WTC11 (cell line): ENCODE data around the gene PTCSC3. TPM values are rescaled to one million over a fixed set of nuclear protein-coding genes. Genes with fewer than 3 reads are reported as not detected.

Experiments used
- ATAC-seq: fragments of 200-7000 bp; cut with Tn5 transposase; 2 replicates; pipeline ENCODE4 v1.10.0; 2021; ENCODE audit warnings: mild to moderate bottlenecking, moderate library complexity
- CTCF ChIA-PET: fragments of 300-600 bp; sonication (Branson Sonifier 250); formaldehyde crosslinking; loops from one replicate; lab custom pipeline; 2021; ENCODE audit warnings: antibody characterized with exemption; lab: Charles Lee
- POLR2A ChIA-PET: fragments of 350-600 bp; sonication (Branson Sonifier 250); formaldehyde crosslinking; loops from one replicate; lab custom pipeline; 2021; ENCODE audit warnings: antibody characterized with exemption; lab: Charles Lee
- DNase-seq: peaks from one replicate; pipeline ENCODE4 v3.0.0; 2021; ENCODE audit warnings: low spot score
- H3K27ac Mint-ChIP-seq: 2 replicates; pipeline ENCODE4 v1.8.0; 2021; ENCODE audit warnings: mixed read lengths
- H3K27me3 Mint-ChIP-seq: 2 replicates; pipeline ENCODE4 v1.8.0; 2021; ENCODE audit warnings: low read depth, mild to moderate bottlenecking, moderate library complexity, mixed read lengths
- H3K36me3 Mint-ChIP-seq: 2 replicates; pipeline ENCODE4 v1.8.0; 2021; ENCODE audit warnings: mixed read lengths
- H3K4me1 Mint-ChIP-seq: 2 replicates; pipeline ENCODE4 v1.8.0; 2022; ENCODE audit warnings: mixed read lengths
- H3K4me3 Mint-ChIP-seq: 2 replicates; pipeline ENCODE4 v1.8.0; 2021; ENCODE audit warnings: mild to moderate bottlenecking, moderate library complexity, mixed read lengths
- H3K9me3 Mint-ChIP-seq: 2 replicates; pipeline ENCODE4 v1.8.0; 2021; ENCODE audit warnings: mixed read lengths
- CBFB ChIP-seq: sonication (generic); formaldehyde crosslinking; IDR thresholded peaks from 2 replicates; pipeline ENCODE4 v1.8.1; 2022; ENCODE audit warnings: mild to moderate bottlenecking, low read depth, missing genetic modification reagents
- CREM ChIP-seq: sonication (generic); formaldehyde crosslinking; IDR thresholded peaks from 2 replicates; pipeline ENCODE4 v1.8.1; 2022; ENCODE audit warnings: mild to moderate bottlenecking, missing genetic modification reagents, moderate library complexity
- EMX1 ChIP-seq: fragments of 250-450 bp; sonication (Bioruptor Pico); IDR thresholded peaks from 2 replicates; pipeline ENCODE4 v1.8.0; 2021; ENCODE audit warnings: mild to moderate bottlenecking
- ESRRA ChIP-seq: sonication (generic); formaldehyde crosslinking; IDR thresholded peaks from 2 replicates; pipeline ENCODE4 v1.8.1; 2022; ENCODE audit warnings: mild to moderate bottlenecking, missing genetic modification reagents, borderline replicate concordance
- ETV6 ChIP-seq: sonication (generic); formaldehyde crosslinking; IDR thresholded peaks from 2 replicates; pipeline ENCODE4 v1.8.1; 2022; ENCODE audit warnings: mild to moderate bottlenecking, missing genetic modification reagents
- FOXJ3 ChIP-seq: sonication (generic); formaldehyde crosslinking; IDR thresholded peaks from 2 replicates; pipeline ENCODE4 v1.9.0; 2021; ENCODE audit warnings: missing genetic modification reagents, mild to moderate bottlenecking, borderline replicate concordance
- KAT7 ChIP-seq: sonication (generic); formaldehyde crosslinking; IDR thresholded peaks from 2 replicates; pipeline ENCODE4 v1.8.1; 2023; ENCODE audit warnings: missing genetic modification reagents, mild to moderate bottlenecking, borderline replicate concordance
- NFYB ChIP-seq: sonication (generic); formaldehyde crosslinking; conservative IDR thresholded peaks from 2 replicates; pipeline ENCODE4 v1.8.0; 2022; ENCODE audit warnings: low read depth, missing genetic modification reagents
- NR1H2 ChIP-seq: sonication (generic); formaldehyde crosslinking; IDR thresholded peaks from 2 replicates; pipeline ENCODE4 v1.9.0; 2021; ENCODE audit warnings: mild to moderate bottlenecking, moderate library complexity, missing genetic modification reagents
- NR2C2 ChIP-seq: sonication (generic); formaldehyde crosslinking; IDR thresholded peaks from 2 replicates; pipeline ENCODE4 v1.8.0; 2022; ENCODE audit warnings: mild to moderate bottlenecking, missing genetic modification reagents
- RELA ChIP-seq: sonication (generic); formaldehyde crosslinking; IDR thresholded peaks from 2 replicates; pipeline ENCODE4 v1.8.1; 2022; ENCODE audit warnings: missing genetic modification reagents, mild to moderate bottlenecking, borderline replicate concordance
- TEAD4 ChIP-seq: sonication (generic); formaldehyde crosslinking; IDR thresholded peaks from 2 replicates; pipeline ENCODE4 v1.8.0; 2022; ENCODE audit warnings: mild to moderate bottlenecking, missing genetic modification reagents
- ZNF138 ChIP-seq: sonication (generic); formaldehyde crosslinking; conservative IDR thresholded peaks from 2 replicates; pipeline ENCODE4 v1.8.1; 2022; ENCODE audit warnings: mild to moderate bottlenecking, moderate library complexity, missing genetic modification reagents
- ZNF263 ChIP-seq: sonication (generic); formaldehyde crosslinking; IDR thresholded peaks from 2 replicates; pipeline ENCODE4 v1.8.1; 2022; ENCODE audit warnings: low read depth, mild to moderate bottlenecking, moderate library complexity, missing genetic modification reagents
- ZNF416 ChIP-seq: fragments of 250-450 bp; sonication (Bioruptor Pico); IDR thresholded peaks from 2 replicates; pipeline ENCODE4 v1.9.0; 2021; ENCODE audit warnings: mild to moderate bottlenecking, inconsistent platforms
- total RNA-seq: library from RNA; stranded (reverse); gene quantifications from 3 replicates; pipeline ENCODE4 v1.2.3, GENCODE V29; 2021
- TF ChIP-seq, protein P1 (sequence below): sonication (generic); formaldehyde crosslinking; IDR thresholded peaks from 2 replicates; pipeline ENCODE4 v1.8.1; 2023; ENCODE audit warnings: mild to moderate bottlenecking, moderate library complexity, missing genetic modification reagents
- TF ChIP-seq, protein P2 (sequence below): sonication (generic); formaldehyde crosslinking; IDR thresholded peaks from 2 replicates; pipeline ENCODE4 v1.8.1; 2023; ENCODE audit warnings: mild to moderate bottlenecking, missing genetic modification reagents
- TF ChIP-seq, protein P3 (sequence below): sonication (generic); formaldehyde crosslinking; IDR thresholded peaks from 2 replicates; pipeline ENCODE4 v1.8.1; 2023; ENCODE audit warnings: mild to moderate bottlenecking, missing genetic modification reagents, borderline replicate concordance
- TF ChIP-seq, protein P4 (sequence below): sonication (generic); formaldehyde crosslinking; conservative IDR thresholded peaks from 2 replicates; pipeline ENCODE4 v1.8.1; 2022; ENCODE audit warnings: mild to moderate bottlenecking, missing genetic modification reagents
- TF ChIP-seq, protein P5 (sequence below): sonication (generic); formaldehyde crosslinking; IDR thresholded peaks from 2 replicates; pipeline ENCODE4 v1.8.0; 2023; ENCODE audit warnings: mild to moderate bottlenecking, missing genetic modification reagents

Gene PTCSC3
- total RNA-seq, 1 experiment from 2014 or later, result not detected

DNA sequence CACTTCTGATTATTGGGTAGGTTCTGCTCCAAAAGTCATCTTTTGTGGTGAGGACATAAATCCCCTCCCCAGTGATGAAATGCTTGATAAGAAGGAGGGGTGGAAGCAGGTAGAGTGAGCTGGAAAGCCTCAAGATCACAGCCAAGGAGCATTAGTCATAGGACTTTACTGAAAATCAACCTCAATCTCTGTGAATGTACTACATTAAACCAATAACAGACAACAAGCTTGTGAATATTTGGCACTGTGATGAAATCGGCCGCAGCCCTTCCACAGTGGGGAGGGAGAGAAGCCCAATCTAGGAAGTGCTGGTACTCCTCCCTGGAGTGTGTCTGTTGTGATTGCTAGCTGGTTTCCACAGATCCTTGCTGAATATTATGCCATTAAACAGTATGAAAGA is 41.2 kb upstream of the PTCSC3 start:
- Mint-ChIP-seq H3K36me3 (no peaks in the 10 kb centered on the region), H3K9me3 (no peaks in the 10 kb centered on the region), H3K4me3 (no peak overlapping the region), H3K27me3 (no peaks in the 10 kb centered on the region; the same call in 1 of the 2 replicates), H3K4me1 (peaks cover 33% of the 10 kb centered on the region), H3K27ac (no peak overlapping the region)
- ChIA-PET POLR2A (no interaction called here), CTCF (interaction anchor here (1.4 kb wide), 1 partner anchor 113 kb away, joined by 3 read pairs; no protein-coding TSS in a partner anchor)
- TF ChIP-seq, protein P1, sequence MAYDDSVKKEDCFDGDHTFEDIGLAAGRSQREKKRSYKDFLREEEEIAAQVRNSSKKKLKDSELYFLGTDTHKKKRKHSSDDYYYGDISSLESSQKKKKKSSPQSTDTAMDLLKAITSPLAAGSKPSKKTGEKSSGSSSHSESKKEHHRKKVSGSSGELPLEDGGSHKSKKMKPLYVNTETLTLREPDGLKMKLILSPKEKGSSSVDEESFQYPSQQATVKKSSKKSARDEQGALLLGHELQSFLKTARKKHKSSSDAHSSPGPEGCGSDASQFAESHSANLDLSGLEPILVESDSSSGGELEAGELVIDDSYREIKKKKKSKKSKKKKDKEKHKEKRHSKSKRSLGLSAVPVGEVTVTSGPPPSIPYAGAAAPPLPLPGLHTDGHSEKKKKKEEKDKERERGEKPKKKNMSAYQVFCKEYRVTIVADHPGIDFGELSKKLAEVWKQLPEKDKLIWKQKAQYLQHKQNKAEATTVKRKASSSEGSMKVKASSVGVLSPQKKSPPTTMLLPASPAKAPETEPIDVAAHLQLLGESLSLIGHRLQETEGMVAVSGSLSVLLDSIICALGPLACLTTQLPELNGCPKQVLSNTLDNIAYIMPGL (CRISPR knock-in tag), result no peak
- TF ChIP-seq, protein P2, sequence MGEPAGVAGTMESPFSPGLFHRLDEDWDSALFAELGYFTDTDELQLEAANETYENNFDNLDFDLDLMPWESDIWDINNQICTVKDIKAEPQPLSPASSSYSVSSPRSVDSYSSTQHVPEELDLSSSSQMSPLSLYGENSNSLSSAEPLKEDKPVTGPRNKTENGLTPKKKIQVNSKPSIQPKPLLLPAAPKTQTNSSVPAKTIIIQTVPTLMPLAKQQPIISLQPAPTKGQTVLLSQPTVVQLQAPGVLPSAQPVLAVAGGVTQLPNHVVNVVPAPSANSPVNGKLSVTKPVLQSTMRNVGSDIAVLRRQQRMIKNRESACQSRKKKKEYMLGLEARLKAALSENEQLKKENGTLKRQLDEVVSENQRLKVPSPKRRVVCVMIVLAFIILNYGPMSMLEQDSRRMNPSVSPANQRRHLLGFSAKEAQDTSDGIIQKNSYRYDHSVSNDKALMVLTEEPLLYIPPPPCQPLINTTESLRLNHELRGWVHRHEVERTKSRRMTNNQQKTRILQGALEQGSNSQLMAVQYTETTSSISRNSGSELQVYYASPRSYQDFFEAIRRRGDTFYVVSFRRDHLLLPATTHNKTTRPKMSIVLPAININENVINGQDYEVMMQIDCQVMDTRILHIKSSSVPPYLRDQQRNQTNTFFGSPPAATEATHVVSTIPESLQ (CRISPR knock-in tag), result no peak
- no peak for TF ChIP-seq ESRRA
- TF ChIP-seq RELA, result no peak
- TF ChIP-seq ZNF138, result no peak
- TF ChIP-seq CREM (CRISPR knock-in tag), result no peak
- no peak for TF ChIP-seq NR2C2
- no peak for TF ChIP-seq CBFB (CRISPR knock-in tag)
- TF ChIP-seq, protein P3, sequence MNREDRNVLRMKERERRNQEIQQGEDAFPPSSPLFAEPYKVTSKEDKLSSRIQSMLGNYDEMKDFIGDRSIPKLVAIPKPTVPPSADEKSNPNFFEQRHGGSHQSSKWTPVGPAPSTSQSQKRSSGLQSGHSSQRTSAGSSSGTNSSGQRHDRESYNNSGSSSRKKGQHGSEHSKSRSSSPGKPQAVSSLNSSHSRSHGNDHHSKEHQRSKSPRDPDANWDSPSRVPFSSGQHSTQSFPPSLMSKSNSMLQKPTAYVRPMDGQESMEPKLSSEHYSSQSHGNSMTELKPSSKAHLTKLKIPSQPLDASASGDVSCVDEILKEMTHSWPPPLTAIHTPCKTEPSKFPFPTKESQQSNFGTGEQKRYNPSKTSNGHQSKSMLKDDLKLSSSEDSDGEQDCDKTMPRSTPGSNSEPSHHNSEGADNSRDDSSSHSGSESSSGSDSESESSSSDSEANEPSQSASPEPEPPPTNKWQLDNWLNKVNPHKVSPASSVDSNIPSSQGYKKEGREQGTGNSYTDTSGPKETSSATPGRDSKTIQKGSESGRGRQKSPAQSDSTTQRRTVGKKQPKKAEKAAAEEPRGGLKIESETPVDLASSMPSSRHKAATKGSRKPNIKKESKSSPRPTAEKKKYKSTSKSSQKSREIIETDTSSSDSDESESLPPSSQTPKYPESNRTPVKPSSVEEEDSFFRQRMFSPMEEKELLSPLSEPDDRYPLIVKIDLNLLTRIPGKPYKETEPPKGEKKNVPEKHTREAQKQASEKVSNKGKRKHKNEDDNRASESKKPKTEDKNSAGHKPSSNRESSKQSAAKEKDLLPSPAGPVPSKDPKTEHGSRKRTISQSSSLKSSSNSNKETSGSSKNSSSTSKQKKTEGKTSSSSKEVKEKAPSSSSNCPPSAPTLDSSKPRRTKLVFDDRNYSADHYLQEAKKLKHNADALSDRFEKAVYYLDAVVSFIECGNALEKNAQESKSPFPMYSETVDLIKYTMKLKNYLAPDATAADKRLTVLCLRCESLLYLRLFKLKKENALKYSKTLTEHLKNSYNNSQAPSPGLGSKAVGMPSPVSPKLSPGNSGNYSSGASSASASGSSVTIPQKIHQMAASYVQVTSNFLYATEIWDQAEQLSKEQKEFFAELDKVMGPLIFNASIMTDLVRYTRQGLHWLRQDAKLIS (CRISPR knock-in tag), result no peak
- TF ChIP-seq EMX1 (CRISPR knock-in tag), result no peak
- TF ChIP-seq ETV6, result no peak
- TF ChIP-seq, protein P4, sequence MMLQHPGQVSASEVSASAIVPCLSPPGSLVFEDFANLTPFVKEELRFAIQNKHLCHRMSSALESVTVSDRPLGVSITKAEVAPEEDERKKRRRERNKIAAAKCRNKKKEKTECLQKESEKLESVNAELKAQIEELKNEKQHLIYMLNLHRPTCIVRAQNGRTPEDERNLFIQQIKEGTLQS (CRISPR knock-in tag), result no peak
- no peak for TF ChIP-seq ZNF416 (CRISPR knock-in tag)
- TF ChIP-seq KAT7 (CRISPR knock-in tag), result no peak
- ATAC-seq (no peak), DNase-seq (no peak)

DNA sequence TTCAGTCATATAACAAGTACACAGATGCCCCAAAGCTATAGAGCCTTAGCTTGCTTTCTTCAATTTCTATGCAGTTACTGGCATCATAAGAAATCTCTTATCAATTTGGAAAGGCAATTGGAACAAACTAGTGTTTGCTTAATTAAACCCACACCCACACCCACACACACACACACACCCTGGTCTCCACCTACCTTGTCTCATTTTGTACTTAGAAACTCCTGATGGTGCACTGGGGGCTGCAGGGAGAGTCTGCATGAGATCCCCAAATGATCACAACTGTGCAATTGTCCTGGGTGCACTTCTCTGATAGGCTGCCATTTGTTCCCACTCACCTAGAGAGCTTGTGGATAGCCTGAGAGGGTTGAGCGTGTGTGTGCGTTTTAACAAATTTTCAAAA is 40.5 kb upstream of the PTCSC3 start:
- Mint-ChIP-seq H3K4me3 (no peak overlapping the region), H3K36me3 (no peaks in the 10 kb centered on the region)
- CTCF ChIA-PET, result interaction anchor here (1.4 kb wide), 1 partner anchor 112 kb away, joined by 3 read pairs; no protein-coding TSS in a partner anchor
- TF ChIP-seq ZNF263, result no peak
- no peak for TF ChIP-seq NFYB
- no peak for TF ChIP-seq FOXJ3 (CRISPR knock-in tag)
- TF ChIP-seq CBFB (CRISPR knock-in tag), result no peak
- no peak for TF ChIP-seq NR1H2 (CRISPR knock-in tag)
- TF ChIP-seq TEAD4 (CRISPR knock-in tag), result no peak
- TF ChIP-seq, protein P5, sequence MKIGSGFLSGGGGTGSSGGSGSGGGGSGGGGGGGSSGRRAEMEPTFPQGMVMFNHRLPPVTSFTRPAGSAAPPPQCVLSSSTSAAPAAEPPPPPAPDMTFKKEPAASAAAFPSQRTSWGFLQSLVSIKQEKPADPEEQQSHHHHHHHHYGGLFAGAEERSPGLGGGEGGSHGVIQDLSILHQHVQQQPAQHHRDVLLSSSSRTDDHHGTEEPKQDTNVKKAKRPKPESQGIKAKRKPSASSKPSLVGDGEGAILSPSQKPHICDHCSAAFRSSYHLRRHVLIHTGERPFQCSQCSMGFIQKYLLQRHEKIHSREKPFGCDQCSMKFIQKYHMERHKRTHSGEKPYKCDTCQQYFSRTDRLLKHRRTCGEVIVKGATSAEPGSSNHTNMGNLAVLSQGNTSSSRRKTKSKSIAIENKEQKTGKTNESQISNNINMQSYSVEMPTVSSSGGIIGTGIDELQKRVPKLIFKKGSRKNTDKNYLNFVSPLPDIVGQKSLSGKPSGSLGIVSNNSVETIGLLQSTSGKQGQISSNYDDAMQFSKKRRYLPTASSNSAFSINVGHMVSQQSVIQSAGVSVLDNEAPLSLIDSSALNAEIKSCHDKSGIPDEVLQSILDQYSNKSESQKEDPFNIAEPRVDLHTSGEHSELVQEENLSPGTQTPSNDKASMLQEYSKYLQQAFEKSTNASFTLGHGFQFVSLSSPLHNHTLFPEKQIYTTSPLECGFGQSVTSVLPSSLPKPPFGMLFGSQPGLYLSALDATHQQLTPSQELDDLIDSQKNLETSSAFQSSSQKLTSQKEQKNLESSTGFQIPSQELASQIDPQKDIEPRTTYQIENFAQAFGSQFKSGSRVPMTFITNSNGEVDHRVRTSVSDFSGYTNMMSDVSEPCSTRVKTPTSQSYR (CRISPR knock-in tag), result no peak
- TF ChIP-seq NR2C2, result no peak
- TF ChIP-seq ZNF416 (CRISPR knock-in tag), result no peak
- TF ChIP-seq, all 79 proteins: peak for 0
- no peak for DNase-seq
- POLR2A ChIA-PET, result no interaction called here
- no peak for ATAC-seq
- Mint-ChIP-seq H3K27me3 (no peaks in the 10 kb centered on the region; the same call in 1 of the 2 replicates), H3K4me1 (peaks cover 26% of the 10 kb centered on the region), H3K27ac (no peak overlapping the region), H3K9me3 (no peaks in the 10 kb centered on the region)
